A549 treated with CORT108297 at 1 μM for 4 hours (cell line): ENCODE measurements around the gene REEP3. TPM values are rescaled to one million over a fixed set of nuclear protein-coding genes. Genes with fewer than 3 reads are reported as not detected.

Experiments used
- total RNA-seq: library from RNA; stranded (reverse); fragments of 200-300 nt; extraction: Qiagen RNA extraction; gene quantifications from 5 replicates; pipeline ENCODE4 v1.2.3, GENCODE V29; 2022

Gene REEP3, protein sequence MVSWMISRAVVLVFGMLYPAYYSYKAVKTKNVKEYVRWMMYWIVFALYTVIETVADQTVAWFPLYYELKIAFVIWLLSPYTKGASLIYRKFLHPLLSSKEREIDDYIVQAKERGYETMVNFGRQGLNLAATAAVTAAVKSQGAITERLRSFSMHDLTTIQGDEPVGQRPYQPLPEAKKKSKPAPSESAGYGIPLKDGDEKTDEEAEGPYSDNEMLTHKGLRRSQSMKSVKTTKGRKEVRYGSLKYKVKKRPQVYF
- total RNA-seq = 15.0 to 19.6 TPM (median 16.9 TPM) in 5 replicates

DNA sequence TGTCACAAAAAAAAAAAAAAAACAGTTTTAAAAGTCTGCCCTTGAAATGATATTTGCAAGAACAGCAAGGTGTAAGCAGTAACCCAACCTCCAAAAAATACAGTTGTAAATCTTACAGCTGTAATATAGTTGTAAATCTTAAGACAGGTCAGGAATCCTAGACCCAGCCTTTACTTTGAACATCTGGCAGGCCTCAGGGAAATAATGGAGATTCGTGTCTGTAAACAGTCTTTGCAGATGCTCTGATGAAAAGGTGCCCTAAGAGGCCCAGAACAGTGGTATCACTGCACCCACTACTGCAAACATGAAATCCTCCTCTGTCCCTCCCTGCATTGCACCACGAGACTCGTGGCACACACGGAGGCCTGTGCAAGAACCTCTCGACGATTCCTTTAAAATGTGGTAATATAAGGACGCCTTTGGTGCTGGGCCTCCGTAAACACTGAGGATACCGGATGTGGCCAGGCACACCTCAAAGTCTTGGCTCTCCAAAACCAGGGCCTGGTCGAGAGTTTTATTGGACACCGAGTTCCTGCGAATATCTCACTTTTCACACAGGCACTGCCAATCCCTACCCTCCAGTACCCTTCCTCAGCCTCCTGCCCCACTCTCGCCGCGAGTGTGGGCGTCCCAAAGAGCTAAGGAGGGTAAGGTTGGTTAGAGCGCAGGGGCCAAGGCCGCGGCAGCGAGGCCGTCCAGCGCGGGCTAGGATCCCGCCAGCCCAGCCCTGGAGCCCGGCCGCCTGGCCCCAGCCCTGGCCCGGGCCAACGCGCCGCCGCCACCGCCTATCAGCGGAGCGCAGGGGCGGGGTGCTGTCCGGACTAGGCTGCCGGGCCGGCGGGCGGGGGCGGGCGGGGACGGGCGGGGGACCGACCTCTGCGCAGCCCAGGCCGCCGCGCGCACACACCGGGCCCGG is at the start of gene REEP3:
REEP3 (plus strand) TSS at position 902 of the 916 bp plus-strand sequence. CDS start 145 bp downstream, outside the sequence.

Other genes with a start within 250 kb of the REEP3 start
- gene JMJD1C, start 55.4 kb upstream of the REEP3 start, total RNA-seq = 19.1 to 26.6 TPM (median 20.9 TPM) in 5 replicates